Measurements from ENCODE around the gene NUP107. TPM values are rescaled to one million over a fixed set of nuclear protein-coding genes. Genes with fewer than 3 reads are reported as not detected.

NUP107 gene
- total RNA-seq, 1 donor from 2014 or later = 18.7 TPM

- Histone ChIP-seq H3K27me3 (ENCODE audit: low read depth) (no peaks in the 10 kb centered on the region), H3K4me1 (peaks cover 14% of the 10 kb centered on the region), H3K9me3 (replicated peaks) (no peaks in the 10 kb centered on the region), H3K4me3 (no peak overlapping the region), H3K36me3 (no peaks in the 10 kb centered on the region), H3K27ac (replicated peaks) (peak overlapping the region; percentile 68)
- intact Hi-C loops (cut with micrococcal nuclease) = no loop called here
- DNase-seq = no peak
- TF ChIP-seq CTCF (IDR thresholded peaks at IDR 0.05; ENCODE audit: borderline replicate concordance) = no peak
Measured at GRCh38 chr12:68786929-68787328, 100.2 kb downstream of the NUP107 start.

GRCh38 chr12:68788554-68789143, 101.9 kb downstream of the NUP107 start:
- H3K9me3 ChIP-seq (replicated peaks) = no peaks in the 10 kb centered on the region
- intact Hi-C loops (cut with micrococcal nuclease) = no loop called here
- H3K4me3 ChIP-seq = no peak overlapping the region
- no peaks in the 10 kb centered on the region for H3K27me3 ChIP-seq (ENCODE audit: low read depth)
- no peaks in the 10 kb centered on the region for H3K36me3 ChIP-seq
- H3K4me1 ChIP-seq = peaks cover 14% of the 10 kb centered on the region
- no peak for TF ChIP-seq CTCF (IDR thresholded peaks at IDR 0.05; ENCODE audit: borderline replicate concordance)
- DNase-seq = no peak
- no peak overlapping the region for H3K27ac ChIP-seq (replicated peaks)

GRCh38 chr12:68789144-68789878, 102.5 kb downstream of the NUP107 start:
- Histone ChIP-seq H3K27ac (replicated peaks) (no peak overlapping the region), H3K4me1 (peaks cover 14% of the 10 kb centered on the region), H3K27me3 (ENCODE audit: low read depth) (no peaks in the 10 kb centered on the region), H3K36me3 (no peaks in the 10 kb centered on the region), H3K9me3 (replicated peaks) (no peaks in the 10 kb centered on the region), H3K4me3 (no peak overlapping the region)
- intact Hi-C loops (cut with micrococcal nuclease) = no loop called here
- DNase-seq = no peak
- TF ChIP-seq CTCF (IDR thresholded peaks at IDR 0.05; ENCODE audit: borderline replicate concordance) = no peak

- no peak overlapping the region for H3K4me3 ChIP-seq
- TF ChIP-seq CTCF (IDR thresholded peaks at IDR 0.05; ENCODE audit: borderline replicate concordance) = no peak
- no peaks in the 10 kb centered on the region for H3K36me3 ChIP-seq
- no peak for DNase-seq
- H3K4me1 ChIP-seq = peaks cover 14% of the 10 kb centered on the region
- H3K27me3 ChIP-seq (ENCODE audit: low read depth) = no peaks in the 10 kb centered on the region
- no peaks in the 10 kb centered on the region for H3K9me3 ChIP-seq (replicated peaks)
- H3K27ac ChIP-seq (replicated peaks) = no peak overlapping the region
- intact Hi-C loops (cut with micrococcal nuclease) = no loop called here
Measured at GRCh38 chr12:68790081-68790951, 103.5 kb downstream of the NUP107 start.

- no peaks in the 10 kb centered on the region for H3K36me3 ChIP-seq
- H3K27me3 ChIP-seq (ENCODE audit: low read depth) = no peaks in the 10 kb centered on the region
- H3K4me3 ChIP-seq = no peak overlapping the region
- intact Hi-C loops (cut with micrococcal nuclease) = no loop called here
- TF ChIP-seq CTCF (IDR thresholded peaks at IDR 0.05; ENCODE audit: borderline replicate concordance) = no peak
- no peak overlapping the region for H3K27ac ChIP-seq (replicated peaks)
- H3K9me3 ChIP-seq (replicated peaks) = no peaks in the 10 kb centered on the region
- peaks cover 14% of the 10 kb centered on the region for H3K4me1 ChIP-seq
- no peak for DNase-seq
Measured at GRCh38 chr12:68790952-68791234, 104.1 kb downstream of the NUP107 start.

Measured in left ventricle myocardium inferior (tissue), 1 donor.